Umbilical cord (tissue), 2 donors: ENCODE data around the gene CCDC178. TPM values are rescaled to one million over a fixed set of nuclear protein-coding genes. Genes with fewer than 3 reads are reported as not detected.
"Not testable (repeated sequence)": the region's sequence is repeated elsewhere in the genome, so short reads cannot be mapped to it uniquely, and the experiment has no call there.

Source experiments
- DNase-seq: peaks from one replicate; pipeline ENCODE4 v3.0.0-alpha.2; 2015; ENCODE audit warnings: low spot score
- total RNA-seq: library from RNA; depleted of rRNA; stranded (reverse); fragments of >200 nt; gene quantifications from one replicate; pipeline ENCODE4 v1.2.3, GENCODE V29; 2014; ENCODE audit warnings: low replicate concordance; ENCODE audit not compliant: insufficient read depth

Gene CCDC178
- total RNA-seq, 1 donor from 2014 or later: 5.5 TPM

- peak; percentile 56 for DNase-seq
Measured at GRCh38 chr18:33210575-33211189, 229.8 kb downstream of the CCDC178 start.

- no peak for DNase-seq
Measured at GRCh38 chr18:33205777-33206176, 234.7 kb downstream of the CCDC178 start.

- peak; percentile 82 for DNase-seq
Measured at GRCh38 chr18:33201509-33201926, 239.0 kb downstream of the CCDC178 start.

- no peak for DNase-seq
Measured at GRCh38 chr18:33195795-33196194, 244.7 kb downstream of the CCDC178 start.

- no peak for DNase-seq
Measured at GRCh38 chr18:33194793-33195192, 245.7 kb downstream of the CCDC178 start.

- no peak for DNase-seq
Measured at GRCh38 chr18:33184958-33185357, 255.6 kb downstream of the CCDC178 start.

- DNase-seq: no peak
Measured at GRCh38 chr18:33184175-33184574, 256.3 kb downstream of the CCDC178 start.

GRCh38 chr18:33183136-33183535, 257.4 kb downstream of the CCDC178 start:
- no peak for DNase-seq

- no peak for DNase-seq
Measured at GRCh38 chr18:33181016-33181415, 259.5 kb downstream of the CCDC178 start.

- no peak for DNase-seq
Measured at GRCh38 chr18:33169218-33169617, 271.3 kb downstream of the CCDC178 start.

GRCh38 chr18:33164121-33164520, 276.4 kb downstream of the CCDC178 start:
- not testable (repeated sequence) for DNase-seq

GRCh38 chr18:33161131-33161530, 279.4 kb downstream of the CCDC178 start:
- DNase-seq: no peak

GRCh38 chr18:33159151-33159550, 281.4 kb downstream of the CCDC178 start:
- no peak for DNase-seq

GRCh38 chr18:33157893-33158292, 282.6 kb downstream of the CCDC178 start:
- no peak for DNase-seq

- DNase-seq: no peak
Measured at GRCh38 chr18:33156906-33157470, 283.5 kb downstream of the CCDC178 start.

GRCh38 chr18:33154049-33154448, 286.5 kb downstream of the CCDC178 start:
- DNase-seq: no peak

- no peak for DNase-seq
Measured at GRCh38 chr18:33152376-33152775, 288.1 kb downstream of the CCDC178 start.

GRCh38 chr18:33147811-33148210, 292.7 kb downstream of the CCDC178 start:
- not testable (repeated sequence) for DNase-seq

GRCh38 chr18:33146014-33146413, 294.5 kb downstream of the CCDC178 start:
- no peak for DNase-seq

- peak; percentile 11 for DNase-seq
Measured at GRCh38 chr18:33135951-33136660, 304.4 kb downstream of the CCDC178 start.

- no peak for DNase-seq
Measured at GRCh38 chr18:33132657-33133056, 307.9 kb downstream of the CCDC178 start.

- no peak for DNase-seq
Measured at GRCh38 chr18:33128581-33128980, 311.9 kb downstream of the CCDC178 start.
